GM19463 (cell line): ENCODE measurements around the gene CC2D1B.

Source experiments
- ATAC-seq: cut with Tn5 transposase; IDR thresholded peaks from one replicate; pipeline ENCODE4 v1.9.1; 2021; ENCODE audit warnings: mild to moderate bottlenecking, moderate library complexity; ENCODE audit not compliant: unreplicated experiment

CC2D1B gene

GRCh38 chr1:52359676-52360594 is 6.1 kb downstream of the CC2D1B start:
- ATAC-seq = no peak

DNA sequence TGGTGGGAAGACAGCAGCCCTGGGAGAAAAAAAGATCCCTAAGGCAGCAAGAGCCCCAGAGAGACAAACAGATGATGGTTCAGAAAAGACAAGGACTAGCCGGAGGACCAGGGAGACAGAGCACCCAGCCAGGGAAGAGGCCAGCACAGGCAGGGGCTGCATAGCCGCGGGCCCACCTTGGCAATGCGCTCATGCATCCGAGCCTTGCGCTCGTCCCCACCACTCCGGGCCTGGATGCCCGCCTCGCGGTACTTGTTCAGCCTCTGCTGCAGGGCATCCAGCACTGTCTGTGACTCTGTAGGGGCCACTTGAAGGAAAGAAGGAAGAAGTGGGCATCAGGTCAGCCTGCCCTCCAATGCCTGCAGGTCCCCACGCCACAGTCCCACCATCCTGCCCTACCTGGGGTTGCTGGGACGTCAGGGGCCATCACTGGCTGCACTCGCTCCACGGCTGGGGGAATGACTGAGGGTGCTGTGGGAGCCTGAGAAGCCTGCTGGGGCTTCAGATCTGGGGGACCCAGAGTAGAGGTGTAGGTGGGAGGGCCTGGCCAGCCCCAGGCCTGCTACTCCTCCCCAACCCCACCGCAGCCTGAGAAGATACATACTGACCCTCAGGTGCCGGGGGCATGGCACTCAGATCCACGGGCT is 7.0 kb downstream of the CC2D1B start:
- no peak for ATAC-seq

DNA sequence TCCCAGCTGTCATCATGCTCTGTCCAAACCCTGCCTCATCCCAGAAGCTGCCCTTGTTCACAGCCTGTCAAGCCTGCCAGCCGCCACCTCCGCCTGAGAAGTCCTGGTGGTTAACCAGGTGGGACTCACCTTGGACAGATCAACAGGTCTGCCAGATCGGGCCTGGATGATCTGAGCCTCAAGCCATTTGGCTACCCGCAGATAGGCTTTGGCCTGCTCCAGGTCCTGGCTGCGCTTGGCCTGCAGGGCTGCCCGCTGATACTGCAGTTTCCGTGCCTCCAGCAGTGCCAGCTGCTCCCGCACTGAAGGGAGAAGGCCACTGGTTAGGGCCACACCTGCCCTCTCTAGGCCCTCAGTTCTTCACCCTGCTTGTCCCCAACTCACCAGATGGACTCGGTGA is 8.6 kb downstream of the CC2D1B start:
- ATAC-seq = no peak

DNA sequence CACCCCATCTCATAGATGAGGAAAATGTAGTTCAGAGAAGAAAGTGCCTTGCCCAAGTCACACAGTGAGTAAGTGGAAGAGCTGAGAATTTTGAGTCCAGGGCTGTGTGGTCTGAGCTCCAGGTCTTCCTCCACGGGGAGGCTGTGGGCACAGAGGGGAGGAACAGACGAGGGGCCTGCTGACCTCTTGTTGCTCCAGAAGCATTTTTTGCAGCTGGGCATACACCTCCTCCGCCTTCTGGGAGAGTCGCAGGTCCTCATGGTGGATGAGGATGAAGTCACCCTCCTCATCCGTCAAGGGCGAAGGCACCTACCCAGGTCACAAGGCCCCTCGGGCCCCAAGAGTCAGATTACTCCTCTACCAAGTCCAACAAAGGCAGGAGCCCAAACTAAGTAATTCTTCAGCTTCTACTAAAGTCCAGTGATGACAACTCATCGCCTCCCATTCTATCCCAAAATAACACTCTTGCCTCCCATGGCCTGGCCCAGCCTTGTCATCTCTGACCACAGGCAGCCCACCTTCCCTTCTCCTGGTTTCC is 9.1 kb downstream of the CC2D1B start:
- ATAC-seq = no peak

DNA sequence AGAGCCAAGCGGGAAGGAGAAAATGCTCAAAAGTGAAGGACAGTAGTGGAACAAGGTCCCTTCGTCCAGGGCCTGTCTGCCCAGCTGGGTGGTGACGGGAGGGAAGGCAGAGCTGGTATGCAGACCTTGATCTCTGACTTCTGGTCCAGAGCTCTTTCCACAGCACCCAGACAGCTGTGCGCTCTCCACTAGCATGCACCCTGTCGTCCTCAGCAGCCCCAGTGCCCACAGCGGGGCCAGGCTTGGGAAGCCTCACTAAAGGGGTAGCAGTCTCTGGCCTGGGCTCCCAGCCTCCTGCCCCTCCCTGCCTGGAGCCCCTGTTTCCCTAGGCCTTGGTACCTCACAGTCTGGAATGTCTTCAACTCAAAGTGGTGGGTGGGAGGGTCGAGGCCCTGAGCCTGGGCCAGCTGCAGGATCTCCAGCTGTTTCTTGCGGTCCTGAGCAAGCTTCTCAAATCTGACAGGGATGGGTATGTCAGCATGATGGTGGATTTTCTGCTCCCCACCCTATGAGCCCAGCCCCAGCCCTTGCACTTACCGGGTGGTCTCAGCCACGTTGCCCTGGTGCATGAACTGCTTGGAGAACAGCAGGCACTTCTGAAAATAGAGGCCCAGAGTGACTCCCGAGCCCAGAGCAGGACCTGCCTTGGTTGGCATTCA is 10.0 kb downstream of the CC2D1B start:
- no peak for ATAC-seq

- no peak for ATAC-seq
These were observed 10.6 kb downstream of the CC2D1B start for GRCh38 chr1:52355436-52355835.

- no peak for ATAC-seq
These were observed 13.3 kb downstream of the CC2D1B start for GRCh38 chr1:52352690-52353089.

DNA sequence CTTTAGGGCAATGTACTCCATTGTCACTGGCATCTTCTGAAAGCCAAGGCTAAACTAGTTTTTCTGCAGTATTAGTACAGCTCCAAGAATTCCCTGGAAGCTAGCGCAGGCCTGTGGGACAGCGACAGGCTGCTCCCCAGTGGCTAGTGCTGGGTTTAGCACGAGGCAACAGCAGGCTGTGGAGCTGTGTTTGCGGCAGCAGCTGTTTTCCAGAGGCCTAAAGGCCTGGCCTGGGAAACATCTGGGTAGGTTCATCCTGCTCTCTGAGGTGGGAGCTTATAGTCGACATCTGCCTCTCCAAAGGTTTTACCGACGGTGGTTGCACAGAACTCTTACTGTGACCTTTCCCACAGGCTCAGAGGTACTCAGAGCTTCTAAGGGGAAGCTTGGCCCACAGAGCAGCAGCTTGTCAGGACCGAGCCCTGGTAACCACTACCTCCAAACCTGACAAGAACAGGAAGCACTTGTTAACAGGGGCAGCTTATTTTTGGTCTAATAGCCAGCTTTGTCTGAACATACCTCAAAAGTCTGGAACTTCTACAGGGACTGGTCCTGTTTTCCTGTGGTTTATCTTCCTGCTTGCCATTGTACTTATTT is 17.2 kb downstream of the CC2D1B start:
- ATAC-seq = no peak

GRCh38 chr1:52346653-52347052 is 19.4 kb downstream of the CC2D1B start:
- ATAC-seq = no peak

- ATAC-seq = no peak
These were observed 20.8 kb downstream of the CC2D1B start for GRCh38 chr1:52345252-52345651.

GRCh38 chr1:52343979-52344378 is 22.0 kb downstream of the CC2D1B start:
- ATAC-seq = no peak

DNA sequence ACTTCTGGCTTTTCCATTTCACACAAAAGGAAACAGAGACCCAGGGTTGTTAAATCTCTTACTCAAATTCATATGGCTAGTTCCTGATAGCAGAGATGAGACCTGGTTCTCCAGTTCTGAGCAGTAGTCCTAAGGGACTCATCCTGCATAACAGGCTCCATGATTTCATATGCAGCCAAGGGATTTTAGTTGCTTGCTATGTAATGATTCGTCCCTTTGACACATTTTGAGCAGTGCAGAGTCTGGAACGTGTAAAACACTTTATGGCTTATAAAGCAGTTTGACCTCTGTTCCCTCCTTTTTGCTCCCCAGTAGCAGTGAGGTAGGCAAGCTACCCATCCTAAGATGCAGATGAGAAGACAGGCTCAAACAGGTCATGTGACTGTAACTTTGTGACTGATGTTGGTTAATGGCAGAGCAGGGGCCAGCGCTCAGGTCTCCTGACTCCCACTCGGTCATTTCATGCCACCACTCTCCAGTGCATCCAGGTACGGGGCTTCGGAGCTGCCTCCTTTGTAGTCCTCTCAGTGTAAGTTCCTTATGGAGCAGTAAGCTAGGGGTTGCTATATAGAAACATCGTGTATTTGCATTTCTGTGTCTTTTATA is 24.2 kb downstream of the CC2D1B start:
- no peak for ATAC-seq

- no peak for ATAC-seq
These were observed 28.6 kb downstream of the CC2D1B start for GRCh38 chr1:52337439-52337838.

DNA sequence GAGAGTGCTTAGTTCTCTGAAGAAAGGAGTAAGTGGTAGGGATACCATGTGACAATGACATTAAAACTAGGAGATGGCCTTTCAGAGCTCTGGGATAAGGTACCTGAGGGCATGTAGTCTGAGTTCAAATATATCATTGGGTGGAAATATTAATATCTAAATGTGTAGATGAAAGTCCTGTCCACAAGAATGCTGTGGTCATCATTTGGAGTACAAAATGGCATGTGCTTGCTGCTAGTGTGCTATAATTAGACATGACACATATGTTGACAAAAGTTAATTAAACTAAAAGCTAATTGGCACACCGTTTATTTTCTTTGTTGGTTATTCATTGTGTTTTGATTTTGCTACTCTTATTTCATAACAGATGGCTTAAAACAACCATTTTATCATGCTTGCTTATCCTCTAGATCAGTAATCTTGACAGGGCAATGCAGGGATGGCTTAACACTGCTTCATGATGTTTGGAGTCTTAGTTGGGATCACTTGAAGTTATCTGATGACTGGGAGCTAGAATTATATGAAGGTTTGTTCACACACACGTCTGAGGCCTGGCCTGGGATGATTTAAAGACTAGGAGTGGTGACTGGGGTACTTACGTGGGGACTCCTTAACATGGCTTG is 31.0 kb downstream of the CC2D1B start:
- ATAC-seq = no peak

DNA sequence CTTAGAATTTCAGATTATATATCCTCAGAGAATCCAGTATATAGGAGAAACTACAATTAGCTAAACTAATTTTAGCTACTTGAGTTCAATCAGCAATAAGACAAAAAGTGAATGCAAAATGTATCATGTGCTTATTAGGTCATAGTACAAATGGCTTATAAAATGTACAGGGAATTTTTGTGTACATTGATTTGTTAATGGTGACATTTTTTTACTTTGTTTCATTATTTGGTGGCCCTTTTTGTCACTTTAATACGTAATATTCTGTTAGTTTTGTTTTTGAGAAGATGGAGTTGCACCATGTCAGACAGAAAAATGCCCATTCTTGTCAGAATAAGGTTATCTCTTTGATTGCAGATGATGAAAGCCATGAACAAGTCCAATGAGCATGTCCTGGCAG is 33.6 kb downstream of the CC2D1B start:
- no peak for ATAC-seq

- ATAC-seq = no peak
These were observed 37.4 kb downstream of the CC2D1B start for GRCh38 chr1:52328615-52329014.

DNA sequence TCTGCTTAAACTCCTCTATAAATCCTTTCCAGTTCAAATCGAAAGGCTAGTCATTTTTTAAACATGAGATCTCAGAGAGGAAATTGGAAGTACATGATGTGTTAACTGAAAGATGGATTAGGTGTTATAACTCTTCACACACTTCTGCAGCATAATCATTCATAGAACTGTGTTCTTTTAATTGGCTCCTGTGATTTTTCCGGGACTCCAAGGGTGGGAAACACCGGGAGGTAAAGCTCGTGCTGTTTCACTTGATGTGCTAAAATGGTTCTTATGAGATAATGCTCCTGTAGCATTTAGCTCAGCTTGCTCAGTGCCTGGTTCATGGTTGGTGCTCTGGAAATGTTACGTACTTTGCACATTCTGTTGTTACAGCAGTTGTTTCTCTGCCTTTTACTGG is 40.2 kb downstream of the CC2D1B start:
- ATAC-seq = no peak

GRCh38 chr1:52323731-52324130 is 42.3 kb downstream of the CC2D1B start:
- ATAC-seq = no peak

GRCh38 chr1:52321061-52321460 is 44.9 kb downstream of the CC2D1B start:
- ATAC-seq = no peak
